ENCODE measurements around the gene CTXN1.

Gene CTXN1

DNA sequence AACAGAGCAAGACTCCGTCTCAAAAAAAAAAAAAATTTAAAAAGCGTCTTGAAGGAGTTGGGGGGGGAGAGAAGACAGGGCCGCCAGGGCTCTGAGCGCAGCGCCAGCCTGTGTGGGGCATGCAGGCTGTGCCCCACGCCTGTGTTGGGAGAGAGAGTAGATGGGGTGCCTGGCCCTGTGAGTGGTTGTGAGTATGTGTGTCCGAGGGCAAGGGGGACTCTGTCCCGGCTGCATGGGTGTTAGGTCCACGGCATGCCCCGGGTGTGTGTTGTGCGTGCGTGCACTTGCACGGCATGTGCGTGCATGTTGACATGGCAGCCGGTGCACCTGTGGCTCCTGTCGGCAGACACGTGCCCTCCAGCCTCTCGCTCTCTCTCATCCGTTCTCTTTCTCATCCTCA is 18.8 kb downstream of the CTXN1 start:
- DNase-seq (ENCODE audit: low read depth), result no peak
- H3K4me3 ChIP-seq (ENCODE audit: low read length), result no peak overlapping the region
- no peak for TF ChIP-seq CTCF (conservative IDR thresholded peaks at IDR 0.05; ENCODE audit: low read depth, low read length)

DNA sequence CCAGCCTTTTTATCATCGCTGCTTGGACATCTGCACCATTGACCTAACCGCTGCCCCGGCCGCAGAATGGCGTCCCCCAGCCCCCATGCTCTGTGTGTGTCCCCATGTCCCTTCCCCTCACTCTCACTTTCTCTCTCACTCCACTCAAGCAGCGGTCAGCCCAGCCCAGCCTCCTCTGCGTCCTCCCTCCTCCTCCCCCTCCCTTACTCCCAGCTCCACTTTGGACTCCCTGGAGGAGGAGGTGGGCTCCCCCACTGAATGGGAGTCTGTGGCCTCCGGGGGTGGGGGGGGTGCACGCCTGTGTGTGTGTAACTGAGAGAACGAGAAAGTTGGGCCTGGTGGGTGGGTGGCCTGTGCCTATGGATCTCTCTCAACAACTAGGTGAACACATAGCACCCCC is 20.1 kb downstream of the CTXN1 start:
- H3K4me3 ChIP-seq (ENCODE audit: low read length), result no peak overlapping the region

DNA sequence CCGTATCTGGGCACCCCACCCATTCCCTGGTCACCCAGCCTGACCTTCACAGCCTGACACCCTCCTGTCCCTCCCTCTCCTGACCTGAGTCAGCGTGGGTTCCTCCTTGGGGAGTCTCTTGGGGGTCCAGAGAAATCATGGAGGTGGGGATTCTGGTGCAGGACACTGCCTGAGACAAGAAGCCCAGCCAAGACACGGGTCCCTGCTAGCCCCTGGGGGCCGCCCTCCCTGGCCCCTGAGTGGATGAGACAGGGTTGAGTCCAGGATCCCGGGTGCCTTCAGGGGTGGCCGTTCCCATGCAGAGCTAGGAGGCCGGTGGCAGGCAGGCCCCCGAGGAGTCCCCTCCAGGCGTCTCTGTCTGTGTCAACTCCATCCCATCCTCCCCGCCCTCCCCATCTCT is 20.7 kb downstream of the CTXN1 start:
- no peak for DNase-seq (ENCODE audit: low read depth)
- H3K4me3 ChIP-seq (ENCODE audit: low read length), result no peak overlapping the region

More for the DNA sequence above, 20.1 kb downstream of the CTXN1 start:
- no peak for DNase-seq (ENCODE audit: low read depth)
- TF ChIP-seq CTCF (conservative IDR thresholded peaks at IDR 0.05; ENCODE audit: low read depth, low read length), result no peak

GRCh38 chr19:7904074-7905020 is 21.6 kb downstream of the CTXN1 start:
- peak overlapping the region; percentile 80 for H3K4me3 ChIP-seq (ENCODE audit: low read length)
- no peak for TF ChIP-seq CTCF (conservative IDR thresholded peaks at IDR 0.05; ENCODE audit: low read depth, low read length)
- no peak for DNase-seq (ENCODE audit: low read depth)

More for the DNA sequence above, 20.7 kb downstream of the CTXN1 start:
- TF ChIP-seq CTCF (conservative IDR thresholded peaks at IDR 0.05; ENCODE audit: low read depth, low read length), result no peak

DNA sequence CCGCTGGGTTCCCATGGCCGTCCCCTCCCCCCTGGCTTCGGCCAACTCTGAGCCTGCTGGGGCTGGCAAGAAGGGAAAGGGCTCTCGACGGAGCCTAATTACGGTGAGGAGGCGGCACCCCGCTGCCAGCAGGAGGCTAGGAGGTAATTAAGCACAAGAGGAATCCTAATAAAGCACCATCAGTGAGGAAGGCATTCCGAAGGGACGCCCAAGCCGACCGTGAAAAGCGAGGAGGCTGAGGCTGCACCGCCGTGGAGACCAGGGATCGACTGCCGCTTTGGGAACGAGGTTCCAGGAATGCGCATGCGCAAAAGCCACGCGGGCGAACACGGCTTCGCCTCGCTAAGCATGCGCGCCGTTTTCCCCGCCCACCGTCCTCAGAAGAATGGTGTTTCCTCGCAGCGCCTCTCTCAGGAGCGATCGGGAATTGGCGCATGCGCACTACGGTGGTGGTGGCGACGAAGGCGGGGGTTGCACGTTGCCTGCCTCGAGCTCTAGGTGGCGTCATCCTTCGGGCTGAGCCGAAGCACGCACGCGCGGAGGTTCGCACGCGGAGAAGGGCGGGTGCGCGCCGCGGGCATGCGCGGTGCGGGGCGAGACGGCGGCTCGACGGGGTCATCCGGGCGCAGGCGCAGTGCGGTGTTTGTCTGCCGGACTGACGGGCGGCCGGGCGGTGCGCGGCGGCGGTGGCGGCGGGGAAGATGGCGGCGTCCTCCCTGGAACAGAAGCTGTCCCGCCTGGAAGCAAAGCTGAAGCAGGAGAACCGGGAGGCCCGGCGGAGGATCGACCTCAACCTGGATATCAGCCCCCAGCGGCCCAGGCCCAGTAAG is 22.5 kb downstream of the CTXN1 start, which contains the start of gene MAP2K7:
Gene MAP2K7 (plus strand): TSS at position 634 of the 830 bp plus-strand sequence. CDS start 68 bp downstream, at position 702.
- DNase-seq (ENCODE audit: low read depth), result peak; percentile 89
- TF ChIP-seq CTCF (conservative IDR thresholded peaks at IDR 0.05; ENCODE audit: low read depth, low read length), result peak; percentile 53
- peak within 1 kb of the TSS; percentile 80 for H3K4me3 ChIP-seq (ENCODE audit: low read length)

DNA sequence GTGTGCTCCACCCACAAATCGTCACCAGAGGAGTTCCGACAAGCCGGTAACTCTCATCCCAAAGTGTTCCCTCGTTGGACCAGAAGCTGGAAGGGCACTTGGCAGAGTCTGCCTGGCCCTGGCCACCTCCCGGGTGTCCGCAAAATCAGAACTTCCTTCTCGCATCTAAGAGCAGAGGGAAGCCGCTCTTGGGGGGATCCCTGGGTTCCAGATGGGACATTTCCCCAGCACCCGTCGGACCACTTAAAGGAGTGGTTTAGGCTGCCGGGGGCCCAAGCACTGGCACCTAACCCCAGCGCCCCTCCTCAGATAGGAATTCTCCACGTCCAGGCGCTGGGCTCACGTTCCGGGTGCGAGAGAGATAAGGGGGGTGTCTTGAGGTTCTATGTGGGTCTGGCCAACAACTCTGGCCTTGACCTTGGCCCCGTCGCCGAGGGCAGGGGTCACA is 23.1 kb downstream of the CTXN1 start:
- no peak for TF ChIP-seq CTCF (conservative IDR thresholded peaks at IDR 0.05; ENCODE audit: low read depth, low read length)
- peak overlapping the region; percentile 63 for H3K4me3 ChIP-seq (ENCODE audit: low read length)
- DNase-seq (ENCODE audit: low read depth), result no peak
